HG03045 (cell line): Measurements from ENCODE around the gene FZD7.
A peak's percentile ranks its signal among the peaks of the same experiment; 100 is the strongest.

ENCODE experiments used
- ATAC-seq: cut with Tn5 transposase; IDR thresholded peaks from one replicate; pipeline ENCODE4 v1.9.1; 2021; ENCODE audit warnings: mild to moderate bottlenecking, moderate library complexity; ENCODE audit not compliant: unreplicated experiment

The FZD7 gene

DNA sequence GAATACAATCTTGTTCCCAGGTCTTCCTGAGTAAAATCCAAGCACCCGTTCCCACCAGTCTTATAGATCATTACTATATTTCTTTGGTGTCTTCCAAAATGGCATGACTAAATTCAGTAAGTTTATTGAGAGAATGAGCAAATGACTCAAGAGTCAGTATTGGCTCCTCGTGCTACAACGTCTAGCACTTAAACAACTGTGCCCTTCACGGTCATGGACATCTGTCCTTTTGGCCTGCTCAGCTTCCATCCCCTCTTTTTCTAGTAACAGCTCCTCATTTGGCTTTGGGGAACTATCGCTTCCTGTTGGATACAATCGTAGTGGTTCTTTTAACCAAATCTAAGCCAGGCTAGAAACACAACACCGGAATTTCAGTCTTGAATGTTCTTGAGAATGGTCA, 24.1 kb upstream of the FZD7 start:
- ATAC-seq, result no peak

DNA sequence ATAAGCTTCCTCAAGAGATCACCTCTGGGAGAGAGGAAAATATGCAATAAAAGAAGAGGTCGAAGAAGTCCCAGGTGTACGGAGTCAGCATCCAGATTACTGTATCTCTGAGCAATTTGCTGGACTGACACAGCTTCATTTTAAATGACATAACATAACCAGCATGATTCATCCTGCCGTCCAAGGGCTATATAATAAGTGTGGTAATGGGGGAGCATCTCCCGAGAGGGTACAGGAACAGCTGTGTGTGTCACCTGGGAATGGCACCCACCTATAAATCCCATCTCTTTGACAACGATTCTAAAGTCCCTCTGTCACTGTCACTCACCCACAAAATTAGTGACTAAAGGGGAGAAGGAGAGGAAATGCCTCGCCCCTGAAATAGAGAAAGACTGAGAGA, 19.3 kb upstream of the FZD7 start:
- ATAC-seq, result no peak

DNA sequence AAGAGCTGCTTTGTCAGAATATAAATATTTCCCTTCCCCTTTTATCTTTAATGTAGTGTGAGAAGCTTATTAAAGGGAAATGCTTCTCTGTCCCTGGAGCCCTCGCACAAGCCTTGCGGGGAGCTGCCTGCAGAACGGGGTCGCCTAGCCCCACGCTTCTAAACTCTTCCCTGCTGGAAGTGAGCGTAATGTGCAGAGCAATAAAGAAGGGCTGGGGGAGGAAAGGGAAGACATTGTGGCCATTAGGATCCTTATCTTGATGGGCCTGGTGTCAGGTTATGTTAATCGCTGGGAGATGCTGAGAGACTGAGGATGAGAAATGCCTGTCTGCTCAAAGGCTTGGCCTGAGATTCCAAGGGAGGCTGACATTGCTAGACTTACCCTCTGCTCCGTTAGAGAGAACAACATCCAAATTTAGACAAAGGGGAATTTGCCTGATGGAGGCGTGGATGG, 18.9 kb upstream of the FZD7 start:
- ATAC-seq, result no peak

DNA sequence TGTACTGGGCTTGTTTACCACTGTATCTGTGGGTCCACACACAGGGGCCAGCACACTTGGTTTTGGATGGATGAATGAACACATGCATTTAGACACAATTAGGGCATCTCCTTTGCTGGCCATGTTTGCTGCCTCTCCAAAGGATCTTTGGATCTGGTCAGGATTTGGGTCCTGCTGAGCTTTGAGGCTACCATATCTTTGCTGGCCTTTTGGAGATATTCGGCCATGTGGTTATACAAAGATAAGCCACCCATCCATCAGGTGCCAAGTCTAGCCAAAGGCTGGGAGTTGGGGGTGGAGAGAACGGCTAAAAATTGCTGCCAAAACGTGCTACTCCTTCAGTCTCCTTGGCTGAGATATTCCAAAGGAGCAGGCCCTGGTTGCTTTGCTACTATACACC, 18.2 kb upstream of the FZD7 start:
- ATAC-seq, result no peak

DNA sequence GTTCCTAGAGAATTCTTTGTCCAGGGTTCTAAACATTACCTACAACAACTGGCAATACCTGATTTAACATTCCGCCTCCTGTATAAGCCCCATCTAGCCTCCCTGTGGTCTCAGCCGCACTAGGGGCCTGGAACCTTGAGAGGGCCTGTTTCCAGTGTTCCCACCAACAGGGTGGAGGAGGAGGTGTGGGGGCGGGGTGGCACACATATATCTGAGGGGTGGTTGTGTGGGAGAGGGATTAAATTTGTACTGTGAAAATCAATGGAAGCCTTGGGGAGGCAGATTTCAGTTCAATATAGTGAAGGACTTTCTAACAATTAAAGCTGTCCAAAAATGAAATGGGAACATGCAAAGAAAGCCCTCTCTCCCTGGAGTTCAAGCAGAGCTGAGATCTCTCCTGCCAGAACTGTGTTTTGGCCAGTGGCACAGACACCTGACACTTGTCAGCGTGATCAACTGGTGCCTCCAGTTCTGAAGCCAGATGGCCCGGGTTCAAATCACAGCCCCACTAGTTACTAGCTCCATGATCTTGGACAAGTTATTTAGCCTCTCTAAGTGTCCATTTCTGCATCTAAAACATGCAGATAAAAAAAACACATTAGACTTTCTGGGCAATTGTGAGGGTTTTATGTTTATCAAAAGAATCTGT, 17.0 kb upstream of the FZD7 start:
- ATAC-seq, result no peak

DNA sequence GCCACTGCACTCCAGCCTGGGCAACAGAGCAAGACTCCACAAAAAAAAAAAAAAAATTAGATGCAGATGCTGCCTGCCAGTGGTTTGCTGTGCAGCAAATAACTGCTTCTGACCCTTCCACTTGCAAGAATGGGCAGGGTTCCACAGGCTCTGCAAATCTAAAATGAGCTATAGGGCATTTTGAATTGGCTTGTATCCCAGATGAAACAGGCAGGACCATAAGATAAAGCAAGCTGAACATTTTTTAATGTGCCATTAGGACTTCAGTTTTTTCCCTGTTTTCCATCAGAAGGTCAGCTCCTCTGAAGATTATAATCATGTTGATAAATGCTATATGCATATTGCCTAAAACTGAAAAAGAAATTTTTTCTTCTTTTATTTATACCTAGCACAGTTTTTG, 15.7 kb upstream of the FZD7 start:
- ATAC-seq, result no peak

DNA sequence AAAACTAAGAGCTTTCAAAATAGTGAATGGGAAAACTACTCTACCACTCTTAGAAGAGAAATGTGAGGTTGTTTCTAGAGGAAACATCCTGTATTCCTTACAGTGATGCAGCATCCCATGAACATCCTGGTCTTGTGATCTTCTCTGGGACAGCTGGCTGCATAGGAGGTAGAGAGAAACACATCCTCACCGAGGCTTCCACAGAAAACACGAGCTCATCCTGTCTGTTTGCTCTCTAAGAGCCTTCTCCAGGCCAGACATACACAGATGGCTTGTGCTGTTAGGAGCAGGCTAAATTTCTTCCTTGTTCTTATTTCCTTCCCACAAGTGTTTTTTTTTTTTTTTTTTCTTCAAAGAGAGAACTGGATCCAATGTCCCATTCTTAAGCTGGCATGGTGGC, 14.7 kb upstream of the FZD7 start:
- no peak for ATAC-seq

DNA sequence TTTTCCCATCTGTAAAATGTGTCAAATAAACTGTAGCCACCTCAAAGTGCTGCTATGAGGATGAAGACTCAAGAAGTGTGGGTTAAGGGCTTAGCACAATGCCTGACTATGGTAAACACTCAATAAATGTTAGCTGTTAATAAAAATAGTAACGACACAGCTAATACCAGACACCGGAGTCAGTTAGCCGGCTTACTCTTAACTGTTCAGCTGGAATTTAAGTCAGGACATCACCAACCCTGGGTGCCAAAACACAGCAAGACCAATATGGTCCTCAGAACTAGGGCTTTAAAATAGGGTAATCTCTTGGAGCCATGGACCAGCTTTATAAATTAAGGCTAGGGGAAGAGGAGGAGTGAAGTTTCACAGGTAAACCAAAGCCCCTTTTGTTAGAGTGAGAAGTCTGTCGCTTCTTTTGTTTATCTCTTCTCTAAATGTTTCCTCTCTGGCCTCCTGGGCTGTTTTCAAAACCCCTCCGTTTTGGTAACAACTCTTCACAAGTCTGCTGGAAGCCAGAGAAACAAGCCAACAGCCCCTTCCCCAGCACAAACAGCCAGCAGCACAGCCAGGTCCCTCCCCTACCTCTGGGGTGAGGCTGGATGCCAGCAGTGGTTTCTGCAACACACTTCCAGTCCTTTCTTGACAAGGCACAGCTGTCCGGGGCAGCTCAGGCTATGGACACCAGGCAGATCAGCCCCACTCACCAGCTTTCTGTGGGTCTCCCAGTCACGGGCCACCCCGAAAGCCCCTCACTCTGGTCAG, 13.8 kb upstream of the FZD7 start:
- no peak for ATAC-seq

DNA sequence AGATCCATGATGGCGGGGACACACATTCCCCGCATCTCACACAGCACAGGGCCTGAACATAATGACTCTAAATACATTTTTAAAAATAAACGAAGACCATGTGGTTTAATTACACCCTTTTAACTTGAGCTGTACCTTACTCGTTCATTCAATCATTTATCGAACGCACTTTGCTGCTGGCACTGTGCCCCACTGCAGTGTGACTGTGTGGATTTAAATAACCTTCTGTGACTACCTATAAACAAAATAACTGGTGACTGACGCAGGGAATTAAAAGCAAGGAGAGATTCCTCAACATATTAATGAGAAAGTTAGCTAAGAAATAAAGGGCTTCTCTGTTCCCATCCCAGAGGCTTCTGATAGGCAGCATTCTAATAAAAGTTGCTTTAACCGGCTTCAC, 10.9 kb upstream of the FZD7 start:
- ATAC-seq, result no peak

DNA sequence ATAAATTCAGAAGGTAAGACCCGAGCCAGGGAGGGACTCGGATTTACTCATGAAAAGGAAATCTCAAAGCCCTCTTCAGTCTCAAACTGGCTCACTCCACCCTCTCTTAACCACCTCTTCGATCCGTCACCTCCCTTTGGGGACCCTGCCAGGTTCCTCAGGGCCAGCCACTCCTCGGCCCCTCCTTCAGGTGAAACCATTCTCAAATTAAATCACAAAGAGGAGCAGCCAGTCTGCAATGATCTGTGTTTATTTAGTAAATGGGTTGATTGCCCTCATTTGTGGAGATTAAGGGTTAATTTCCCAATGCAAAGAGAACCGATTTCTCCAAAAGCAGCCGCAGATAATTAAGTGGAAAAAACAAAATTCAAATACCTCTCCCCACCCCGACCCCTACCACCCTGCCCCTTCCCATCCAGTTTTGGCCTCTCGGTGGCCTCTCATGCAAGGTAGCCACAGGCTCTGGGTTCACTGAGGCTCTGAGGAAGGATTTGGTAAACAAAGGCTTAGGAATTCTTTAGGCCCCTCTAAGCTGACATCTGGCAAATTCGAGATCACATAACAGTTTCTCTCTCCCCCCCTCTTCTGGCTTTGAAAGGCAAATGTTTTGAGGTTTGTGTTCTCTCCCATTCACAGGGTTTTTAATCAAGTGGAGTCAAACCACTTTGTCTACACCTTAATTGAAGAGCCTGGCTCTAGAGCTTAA, 10.3 kb upstream of the FZD7 start:
- ATAC-seq, result no peak

DNA sequence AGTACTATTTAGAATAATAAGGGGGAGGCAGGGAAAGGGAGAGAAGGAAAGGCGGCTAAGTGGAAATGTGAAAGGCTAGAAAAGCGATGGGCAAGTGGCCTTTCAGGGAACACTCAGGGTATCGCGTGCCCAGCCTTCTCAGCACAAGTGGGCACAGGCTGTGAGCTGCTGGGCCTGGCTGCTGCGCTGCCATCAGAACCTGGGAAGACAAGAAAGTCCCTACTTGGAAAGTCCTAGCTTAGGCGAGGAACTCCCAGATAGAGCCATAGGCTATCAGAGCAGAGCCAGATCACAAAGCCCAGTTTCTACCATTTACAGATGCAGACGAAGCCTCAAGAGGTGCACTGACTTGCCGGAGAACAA, 9.8 kb upstream of the FZD7 start:
- no peak for ATAC-seq

DNA sequence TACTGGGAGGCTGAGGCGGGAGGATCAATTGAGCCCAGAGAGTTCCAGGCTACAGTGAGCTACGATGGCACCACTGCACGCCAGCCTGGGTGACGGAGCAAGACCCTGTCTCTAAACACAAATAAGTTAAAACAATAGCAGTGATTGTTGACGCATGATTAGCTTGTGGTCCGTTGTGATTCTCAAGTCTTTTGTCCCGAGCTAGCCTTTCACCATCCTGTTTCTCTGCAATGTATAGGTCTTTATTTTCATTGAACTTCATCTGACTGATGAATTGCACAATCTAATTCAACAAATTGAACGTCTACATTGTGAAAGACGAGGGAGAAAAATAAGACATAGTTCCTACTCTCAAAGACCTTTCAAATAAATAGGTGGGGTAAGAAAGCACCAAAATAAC, 8.8 kb upstream of the FZD7 start:
- ATAC-seq, result no peak

DNA sequence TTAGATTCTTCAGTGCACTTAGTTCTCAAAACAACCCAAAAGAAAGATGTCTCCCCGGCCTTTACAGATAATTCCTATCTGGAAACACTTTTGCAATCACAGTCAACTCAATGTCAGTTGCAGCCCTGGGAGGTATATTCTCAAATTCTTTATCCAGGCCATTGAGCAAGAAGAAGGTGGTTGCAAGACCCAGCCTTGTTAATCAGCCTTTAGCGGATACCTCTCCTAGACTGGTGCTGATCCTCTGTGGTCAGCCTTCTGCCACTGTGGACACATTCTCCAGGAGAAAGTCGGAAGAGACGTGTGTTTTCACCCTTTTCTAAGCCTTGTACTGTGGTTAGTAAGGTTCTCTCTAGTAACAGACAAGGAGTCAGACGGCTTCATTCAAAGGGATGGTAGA, 7.8 kb upstream of the FZD7 start:
- ATAC-seq, result no peak

DNA sequence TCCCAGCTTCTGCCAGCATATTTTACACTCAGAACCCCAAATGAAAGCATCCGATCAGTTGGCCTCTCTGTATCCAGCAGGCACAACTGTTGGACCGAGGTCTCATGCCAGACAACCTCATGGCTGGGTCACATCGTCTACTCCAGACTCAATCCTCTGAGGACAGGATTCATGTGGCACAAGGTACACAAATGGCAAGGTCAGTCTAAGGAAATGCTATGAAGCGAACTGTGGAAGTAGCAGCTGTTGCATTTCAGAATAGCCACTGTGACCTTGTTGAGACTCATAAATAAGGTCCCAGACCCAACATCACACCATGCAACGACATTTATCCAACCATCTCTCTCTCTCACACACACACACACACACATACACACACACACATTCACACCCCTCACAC, 7.1 kb upstream of the FZD7 start:
- ATAC-seq, result no peak

DNA sequence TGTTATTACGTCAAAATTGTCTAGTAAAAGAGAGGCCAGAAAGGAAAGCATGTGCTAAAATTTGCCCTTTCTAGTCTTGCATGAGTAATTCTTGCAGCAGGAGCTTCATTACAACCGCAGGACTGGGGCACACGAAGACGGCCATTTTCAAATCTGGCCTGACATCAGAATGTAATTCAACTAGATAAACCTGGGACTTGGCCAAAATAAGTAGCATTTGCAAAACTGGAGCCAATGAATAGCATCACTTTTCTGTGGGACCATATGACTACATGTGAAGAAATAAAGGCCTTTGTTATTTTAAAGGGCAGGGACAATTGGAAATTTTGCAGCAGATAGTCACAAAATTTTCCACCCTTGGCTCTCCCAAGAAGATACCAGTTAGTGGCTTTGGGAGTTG, 3.0 kb upstream of the FZD7 start:
- ATAC-seq, result no peak

DNA sequence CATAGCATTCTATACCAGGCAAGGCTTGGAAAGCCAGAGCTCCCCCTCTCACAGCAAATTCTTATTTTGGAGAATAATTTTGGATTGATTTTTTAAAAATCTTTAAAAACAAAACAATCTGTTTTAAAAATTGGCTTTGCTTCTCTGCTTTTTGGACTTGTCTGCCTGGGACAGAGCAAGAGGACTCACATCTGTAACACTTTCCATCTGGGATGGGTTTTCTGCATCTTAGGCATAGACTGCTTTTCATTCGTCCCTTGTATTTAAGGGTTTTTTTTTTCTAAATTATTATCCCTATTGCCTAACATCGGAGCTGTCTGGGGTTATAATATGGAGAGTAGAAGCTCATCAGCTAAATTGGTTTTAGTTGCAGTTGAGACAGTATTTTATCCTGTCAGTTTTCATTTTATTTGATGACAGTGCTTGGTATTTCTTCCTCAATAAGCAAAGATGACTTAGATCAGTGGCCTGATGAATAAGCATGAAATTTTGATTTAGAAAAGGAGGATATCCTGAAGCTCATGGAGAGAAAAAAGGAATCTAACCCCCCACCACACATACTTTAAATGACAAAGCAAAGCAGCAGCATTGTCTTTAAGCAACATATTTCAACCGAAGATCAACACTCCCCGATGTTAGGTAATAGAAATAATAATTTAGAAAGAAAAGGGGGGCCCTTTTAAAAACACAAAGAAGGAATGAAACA, 2.3 kb upstream of the FZD7 start:
- ATAC-seq, result no peak

DNA sequence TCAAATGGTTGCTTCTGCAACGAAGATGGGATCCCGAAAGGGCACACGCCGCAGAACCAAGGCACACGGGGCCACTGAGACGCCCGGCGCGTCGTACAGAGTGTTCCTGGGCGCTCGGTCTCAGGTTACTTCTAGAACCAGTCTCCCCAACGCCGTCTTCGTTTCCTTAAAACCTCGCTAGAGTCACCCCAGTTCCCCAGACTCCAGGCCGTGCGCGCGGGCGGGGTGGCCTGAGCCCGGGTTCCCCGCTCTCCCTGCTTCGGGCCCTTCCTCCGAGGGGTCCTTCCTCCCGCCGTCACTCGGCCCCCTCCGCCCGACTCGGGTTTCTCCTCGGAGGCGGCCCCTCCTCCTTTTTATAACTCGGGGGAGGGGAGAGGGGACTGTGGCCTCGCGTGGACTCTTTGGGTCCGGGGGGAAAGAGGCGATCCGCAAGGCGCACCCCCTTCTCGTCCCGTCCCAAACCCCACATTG, 774 bp upstream of the FZD7 start:
- peak; percentile 5 for ATAC-seq

DNA sequence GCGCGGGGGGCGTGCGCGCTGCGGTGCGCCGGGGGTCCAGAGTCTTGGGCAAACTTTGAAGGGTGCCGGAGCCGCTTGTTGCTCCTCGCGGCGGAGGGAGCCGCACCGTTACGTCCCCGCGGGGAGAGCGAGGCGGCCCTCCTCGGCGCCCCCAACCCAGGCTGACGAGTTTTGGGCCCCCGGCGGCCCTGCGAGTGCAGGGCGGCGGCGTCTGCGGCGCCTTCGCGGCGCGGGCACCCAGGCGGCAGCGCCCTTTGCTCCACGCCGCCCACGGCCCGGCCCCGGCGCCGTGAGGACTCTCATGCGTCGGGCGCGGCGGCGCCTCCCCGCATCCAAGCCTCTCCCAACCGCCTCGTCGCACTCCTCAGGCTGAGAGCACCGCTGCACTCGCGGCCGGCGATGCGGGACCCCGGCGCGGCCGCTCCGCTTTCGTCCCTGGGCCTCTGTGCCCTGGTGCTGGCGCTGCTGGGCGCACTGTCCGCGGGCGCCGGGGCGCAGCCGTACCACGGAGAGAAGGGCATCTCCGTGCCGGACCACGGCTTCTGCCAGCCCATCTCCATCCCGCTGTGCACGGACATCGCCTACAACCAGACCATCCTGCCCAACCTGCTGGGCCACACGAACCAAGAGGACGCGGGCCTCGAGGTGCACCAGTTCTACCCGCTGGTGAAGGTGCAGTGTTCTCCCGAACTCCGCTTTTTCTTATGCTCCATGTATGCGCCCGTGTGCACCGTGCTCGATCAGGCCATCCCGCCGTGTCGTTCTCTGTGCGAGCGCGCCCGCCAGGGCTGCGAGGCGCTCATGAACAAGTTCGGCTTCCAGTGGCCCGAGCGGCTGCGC, 814 bp downstream of the FZD7 start:
- peak; percentile 20 for ATAC-seq

DNA sequence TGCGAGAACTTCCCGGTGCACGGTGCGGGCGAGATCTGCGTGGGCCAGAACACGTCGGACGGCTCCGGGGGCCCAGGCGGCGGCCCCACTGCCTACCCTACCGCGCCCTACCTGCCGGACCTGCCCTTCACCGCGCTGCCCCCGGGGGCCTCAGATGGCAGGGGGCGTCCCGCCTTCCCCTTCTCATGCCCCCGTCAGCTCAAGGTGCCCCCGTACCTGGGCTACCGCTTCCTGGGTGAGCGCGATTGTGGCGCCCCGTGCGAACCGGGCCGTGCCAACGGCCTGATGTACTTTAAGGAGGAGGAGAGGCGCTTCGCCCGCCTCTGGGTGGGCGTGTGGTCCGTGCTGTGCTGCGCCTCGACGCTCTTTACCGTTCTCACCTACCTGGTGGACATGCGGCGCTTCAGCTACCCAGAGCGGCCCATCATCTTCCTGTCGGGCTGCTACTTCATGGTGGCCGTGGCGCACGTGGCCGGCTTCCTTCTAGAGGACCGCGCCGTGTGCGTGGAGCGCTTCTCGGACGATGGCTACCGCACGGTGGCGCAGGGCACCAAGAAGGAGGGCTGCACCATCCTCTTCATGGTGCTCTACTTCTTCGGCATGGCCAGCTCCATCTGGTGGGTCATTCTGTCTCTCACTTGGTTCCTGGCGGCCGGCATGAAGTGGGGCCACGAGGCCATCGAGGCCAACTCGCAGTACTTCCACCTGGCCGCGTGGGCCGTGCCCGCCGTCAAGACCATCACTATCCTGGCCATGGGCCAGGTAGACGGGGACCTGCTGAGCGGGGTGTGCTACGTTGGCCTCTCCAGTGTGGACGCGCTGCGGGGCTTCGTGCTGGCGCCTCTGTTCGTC, 1.7 kb downstream of the FZD7 start:
- ATAC-seq, result no peak

DNA sequence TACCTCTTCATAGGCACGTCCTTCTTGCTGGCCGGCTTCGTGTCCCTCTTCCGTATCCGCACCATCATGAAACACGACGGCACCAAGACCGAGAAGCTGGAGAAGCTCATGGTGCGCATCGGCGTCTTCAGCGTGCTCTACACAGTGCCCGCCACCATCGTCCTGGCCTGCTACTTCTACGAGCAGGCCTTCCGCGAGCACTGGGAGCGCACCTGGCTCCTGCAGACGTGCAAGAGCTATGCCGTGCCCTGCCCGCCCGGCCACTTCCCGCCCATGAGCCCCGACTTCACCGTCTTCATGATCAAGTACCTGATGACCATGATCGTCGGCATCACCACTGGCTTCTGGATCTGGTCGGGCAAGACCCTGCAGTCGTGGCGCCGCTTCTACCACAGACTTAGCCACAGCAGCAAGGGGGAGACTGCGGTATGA, 2.3 kb downstream of the FZD7 start:
- ATAC-seq, result no peak
